MCF 10A (cell line): ENCODE results near the gene C2CD4C. TPM values are rescaled to one million over a fixed set of nuclear protein-coding genes. Genes with fewer than 3 reads are reported as not detected.

ENCODE experiments used
- BruUV-seq: library from RNA; stranded (reverse); fragments of 400-500 nt; replicated peaks from 2 replicates; lab custom pipeline; 2021; lab: Mats Ljungman, UMichigan
- CTCF ChIA-PET: fragments of 300-600 bp; sonication (Branson Sonifier 250); formaldehyde crosslinking; extraction: SDS; loops from one replicate; lab custom pipeline; 2021; ENCODE audit warnings: antibody characterized with exemption, inconsistent platforms; lab: Yijun Ruan, JAX
- POLR2A ChIA-PET: fragments of 300-600, 350-650 bp; sonication (Branson Sonifier 250); formaldehyde crosslinking; extraction: SDS; loops from one replicate; lab custom pipeline; 2020; ENCODE audit warnings: antibody characterized with exemption, inconsistent platforms; lab: Yijun Ruan, JAX
- DNase-seq: peaks from one replicate; pipeline ENCODE4 v3.0.0-alpha.2; 2018; ENCODE audit not compliant: unreplicated experiment
- H3K27ac Mint-ChIP-seq: one replicate; pipeline ENCODE4 v1.8.0; 2022; ENCODE audit warnings: mild to moderate bottlenecking, low read depth, mixed read lengths; ENCODE audit not compliant: unreplicated experiment
- H3K27me3 Mint-ChIP-seq: one replicate; pipeline ENCODE4 v1.8.0; 2022; ENCODE audit warnings: mixed read lengths; ENCODE audit not compliant: insufficient read depth, unreplicated experiment
- H3K36me3 Mint-ChIP-seq: one replicate; pipeline ENCODE4 v1.8.0; 2022; ENCODE audit warnings: mild to moderate bottlenecking, moderate library complexity, mixed read lengths; ENCODE audit not compliant: insufficient read depth, unreplicated experiment
- H3K4me1 Mint-ChIP-seq: one replicate; pipeline ENCODE4 v1.8.0; 2022; ENCODE audit warnings: mixed read lengths; ENCODE audit not compliant: insufficient read depth, unreplicated experiment
- H3K4me3 Mint-ChIP-seq: one replicate; pipeline ENCODE4 v1.8.0; 2022; ENCODE audit warnings: mild to moderate bottlenecking, moderate library complexity, mixed read lengths; ENCODE audit not compliant: unreplicated experiment
- H3K9me3 Mint-ChIP-seq: one replicate; pipeline ENCODE4 v1.8.0; 2022; ENCODE audit warnings: mixed read lengths; ENCODE audit not compliant: unreplicated experiment
- CTCF ChIP-seq: fragments of 200-600 bp; IDR thresholded peaks from one replicate; pipeline ENCODE4 v1.8.0; 2022; ENCODE audit warnings: antibody characterized with exemption, mild to moderate bottlenecking; ENCODE audit not compliant: unreplicated experiment
- intact Hi-C: fragments of 100-400 bp; cut with micrococcal nuclease; formaldehyde crosslinking; loops from 2 replicates; pipeline ENCODE4 v1.14.1; 2022
- total RNA-seq: library from RNA; stranded (reverse); gene quantifications from 2 replicates; pipeline ENCODE4 v1.2.3, GENCODE V29; 2022

Gene C2CD4C
- total RNA-seq, 1 experiment from 2014 or later, result 0.49 TPM

DNA sequence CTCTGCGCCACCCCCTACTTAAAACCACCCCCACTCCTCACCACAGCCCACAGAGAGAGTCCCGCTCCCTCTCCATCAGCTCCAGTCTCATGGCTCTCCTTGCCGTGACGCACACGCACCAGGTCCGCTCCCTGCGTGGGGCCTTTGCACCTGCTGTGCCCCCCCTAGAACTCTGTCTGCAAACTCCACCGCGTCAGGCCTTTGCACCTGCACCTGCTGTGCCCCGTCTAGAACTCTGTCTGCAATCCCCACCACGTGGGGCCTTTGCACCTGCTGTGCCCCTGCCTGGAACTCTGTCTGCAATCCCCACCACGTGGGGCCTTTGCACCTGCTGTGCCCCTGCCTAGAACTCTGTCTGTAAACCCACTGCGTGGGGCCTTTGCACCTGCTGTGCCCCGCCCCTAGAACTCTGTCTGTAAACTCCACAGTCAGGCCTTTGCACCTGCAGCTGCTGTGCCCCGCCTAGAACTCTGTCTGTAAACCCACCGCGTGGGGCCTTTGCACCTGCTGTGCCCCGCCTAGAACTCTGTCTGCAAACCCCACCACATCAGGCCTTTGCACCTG is 47.7 kb upstream of the C2CD4C start:
- BruUV-seq, result no TSS peak
- Mint-ChIP-seq H3K36me3 (peaks cover 6% of the 10 kb centered on the region), H3K27ac (no peak overlapping the region), H3K27me3 (no peaks in the 10 kb centered on the region), H3K4me3 (no peak overlapping the region), H3K4me1 (no peaks in the 10 kb centered on the region), H3K9me3 (no peaks in the 10 kb centered on the region)
- intact Hi-C loops, result no loop called here
- DNase-seq, result no peak
- TF ChIP-seq CTCF, result no peak
- CTCF ChIA-PET, result no interaction called here
- POLR2A ChIA-PET, result no interaction called here

GRCh38 chr19:455851-456546 is 47.1 kb upstream of the C2CD4C start:
- H3K36me3 Mint-ChIP-seq, result peaks cover 6% of the 10 kb centered on the region
- no peak overlapping the region for H3K27ac Mint-ChIP-seq
- TF ChIP-seq CTCF, result no peak
- intact Hi-C loops, result no loop called here
- H3K4me3 Mint-ChIP-seq, result no peak overlapping the region
- ChIA-PET POLR2A (no interaction called here), CTCF (no interaction called here)
- H3K4me1 Mint-ChIP-seq, result no peaks in the 10 kb centered on the region
- no TSS peak for BruUV-seq
- H3K27me3 Mint-ChIP-seq, result no peaks in the 10 kb centered on the region
- no peak for DNase-seq
- no peaks in the 10 kb centered on the region for H3K9me3 Mint-ChIP-seq

DNA sequence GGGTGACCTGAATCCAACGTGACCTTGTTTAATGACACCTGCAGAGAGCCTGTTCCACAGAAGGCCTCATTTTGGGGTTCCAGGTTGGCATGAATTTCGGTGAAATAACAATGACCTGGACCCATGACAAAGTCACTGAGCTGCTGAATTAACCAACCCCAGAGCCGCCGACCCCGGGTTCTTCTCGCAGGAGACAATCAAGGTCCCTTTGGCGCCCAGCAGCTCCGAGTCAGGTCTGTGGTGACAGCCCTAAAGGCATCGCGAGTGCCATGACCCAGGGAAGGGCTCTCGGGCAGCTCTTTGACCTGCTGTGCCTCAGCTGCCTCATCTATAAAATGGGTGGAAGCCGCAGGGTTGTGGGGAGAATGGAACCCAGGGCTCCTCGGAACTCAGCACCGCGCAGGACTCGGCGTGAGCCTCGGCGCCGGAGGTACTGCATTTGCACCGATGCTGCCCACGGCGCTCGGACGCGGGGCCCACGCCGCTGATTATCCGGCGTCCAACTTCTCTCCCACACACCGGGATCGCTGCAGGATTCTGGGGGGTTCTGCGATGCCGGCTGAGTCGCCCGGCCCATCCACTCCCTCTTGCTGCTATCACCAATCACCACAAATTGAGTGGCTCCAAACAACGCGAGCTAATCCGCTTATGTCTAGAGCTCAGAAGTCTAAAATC is 46.2 kb upstream of the C2CD4C start:
- POLR2A ChIA-PET, result interaction anchor here (0.6 kb wide), 1 partner anchor 15 kb away, joined by 4 read pairs; no protein-coding TSS in a partner anchor
- no peaks in the 10 kb centered on the region for H3K9me3 Mint-ChIP-seq
- H3K4me1 Mint-ChIP-seq, result no peaks in the 10 kb centered on the region

More for the DNA sequence above, 46.2 kb upstream of the C2CD4C start:
- Mint-ChIP-seq H3K27me3 (no peaks in the 10 kb centered on the region), H3K4me3 (no peak overlapping the region), H3K27ac (peak overlapping the region; percentile 47), H3K36me3 (peaks cover 10% of the 10 kb centered on the region)
- no TSS peak for BruUV-seq
- no peak for TF ChIP-seq CTCF
- DNase-seq, result no peak
- intact Hi-C loops, result no loop called here
- CTCF ChIA-PET, result interaction anchor here (1.0 kb wide), 1 partner anchor 52 kb away, joined by 3 read pairs; no protein-coding TSS in a partner anchor
